Tibial artery (tissue), 4 donors: ENCODE data around the gene GTF2F2.

Experiments
- DNase-seq, 2 donors: peaks; one replicate each; pipeline ENCODE4 v3.0.0-alpha.2; 2019
- H3K27ac ChIP-seq, 2 donors: fragments of 200-600 bp; sonication (generic) in 1 of 2; 1 replicate in 1 of 2; 2 replicates in 1 of 2; pipeline ENCODE4 v1.5.1; 2018 to 2019; ENCODE audit warnings: mild to moderate bottlenecking in 1 of 2
- H3K27me3 ChIP-seq, 2 donors: fragments of 200-600 bp; sonication (generic) in 1 of 2; one replicate each; pipeline versions ENCODE4 v1.5.1 to v1.6.0; 2016 to 2019
- H3K36me3 ChIP-seq, 3 donors: fragments of 200-600 bp; sonication (generic) in 2 of 3; one replicate each; pipeline ENCODE4 v1.5.1; 2016 to 2019; ENCODE audit warnings: mild to moderate bottlenecking in 2 of 3
- H3K4me1 ChIP-seq, 4 donors: fragments of 200-600 bp; sonication (generic) in 2 of 4; 1 replicate in 3 of 4; 2 replicates in 1 of 4; pipeline ENCODE4 v1.5.1; 2016 to 2019
- H3K4me3 ChIP-seq, 2 donors: fragments of 200-600 bp; sonication (generic) in 1 of 2; 1 replicate in 1 of 2; 2 replicates in 1 of 2; pipeline ENCODE4 v1.5.1; 2018 to 2019; ENCODE audit warnings: mild to moderate bottlenecking in 2 of 2
- H3K9me3 ChIP-seq, 3 donors: fragments of 200-600 bp; sonication (generic) in 1 of 3; one replicate each; pipeline ENCODE4 v1.5.1; 2016 to 2019
- CTCF ChIP-seq, 2 experiments: fragments of 200-600 bp in 1 of 2; fragments of 450-650 bp in 1 of 2; IDR thresholded peaks; one replicate each; pipeline ENCODE4 v1.5.1; 2017 to 2019; ENCODE audit warnings: antibody characterized with exemption in 2 of 2, mild to moderate bottlenecking in 1 of 2, moderate library complexity in 1 of 2
- intact Hi-C: fragments of 100-400 bp; cut with DNase I; formaldehyde crosslinking; loops from one replicate; pipeline ENCODE4 v1.15.0; 2023; ENCODE audit warnings: low total_unique reads

Gene GTF2F2

GRCh38 chr13:45084515-45084914, 35.8 kb upstream of the GTF2F2 start:
- Histone ChIP-seq H3K36me3 (no peaks in the 10 kb centered on the region), H3K4me1 (no peaks in the 10 kb centered on the region), H3K9me3 (no peaks in the 10 kb centered on the region), H3K27ac (no peak overlapping the region), H3K4me3 (no peak overlapping the region), H3K27me3 (no peaks in the 10 kb centered on the region)
- DNase-seq: no peak
- no peak for TF ChIP-seq CTCF (IDR thresholded peaks at IDR 0.05)
- intact Hi-C loops: no loop called here

GRCh38 chr13:45086484-45086883, 33.8 kb upstream of the GTF2F2 start:
- Histone ChIP-seq H3K27me3 (no peaks in the 10 kb centered on the region), H3K27ac (no peak overlapping the region), H3K9me3 (no peaks in the 10 kb centered on the region), H3K4me3 (no peak overlapping the region), H3K4me1 (no peaks in the 10 kb centered on the region), H3K36me3 (no peaks in the 10 kb centered on the region)
- no peak for DNase-seq
- no peak for TF ChIP-seq CTCF (IDR thresholded peaks at IDR 0.05)
- intact Hi-C loops: no loop called here

- Histone ChIP-seq H3K4me3 (no peak overlapping the region), H3K9me3 (no peaks in the 10 kb centered on the region), H3K27me3 (peaks cover 0 to 6% of the 10 kb centered on the region in 2 donors), H3K27ac (no peak overlapping the region), H3K36me3 (no peaks in the 10 kb centered on the region), H3K4me1 (no peaks in the 10 kb centered on the region)
- intact Hi-C loops: no loop called here
- no peak for TF ChIP-seq CTCF (IDR thresholded peaks at IDR 0.05)
- DNase-seq: no peak
These were observed 27.6 kb upstream of the GTF2F2 start for GRCh38 chr13:45092663-45093062.

GRCh38 chr13:45100573-45101262, 19.6 kb upstream of the GTF2F2 start:
- H3K36me3 ChIP-seq: no peaks in the 10 kb centered on the region
- H3K4me3 ChIP-seq: no peak overlapping the region
- no peak for TF ChIP-seq CTCF (IDR thresholded peaks at IDR 0.05)
- H3K9me3 ChIP-seq: no peaks in the 10 kb centered on the region
- intact Hi-C loops: no loop called here
- peaks cover 0 to 4% of the 10 kb centered on the region in 2 donors for H3K27me3 ChIP-seq
- no peaks in the 10 kb centered on the region for H3K4me1 ChIP-seq
- no peak overlapping the region for H3K27ac ChIP-seq
- no peak for DNase-seq

- no peaks in the 10 kb centered on the region for H3K4me1 ChIP-seq
- no peak for DNase-seq
- no peak overlapping the region for H3K4me3 ChIP-seq
- TF ChIP-seq CTCF (IDR thresholded peaks at IDR 0.05): no peak
- H3K36me3 ChIP-seq: no peaks in the 10 kb centered on the region
- no peak overlapping the region for H3K27ac ChIP-seq
- intact Hi-C loops: no loop called here
- H3K9me3 ChIP-seq: no peaks in the 10 kb centered on the region
- H3K27me3 ChIP-seq: peaks cover 0 to 4% of the 10 kb centered on the region in 2 donors
These were observed 18.8 kb upstream of the GTF2F2 start for GRCh38 chr13:45101327-45102018.
